ENCODE measurements around the gene MMP21.

MMP21 gene

GRCh38 chr10:125739994-125740679 lies 35.5 kb downstream of the MMP21 start:
- Histone ChIP-seq H3K36me3 (ENCODE audit: insufficient read depth, low read length) (peaks cover 93% of the 10 kb centered on the region), H3K79me2 (ENCODE audit: insufficient read depth, low read length) (no peaks in the 10 kb centered on the region), H3K4me1 (ENCODE audit: insufficient read depth, low read length) (no peaks in the 10 kb centered on the region), H3K4me3 (ENCODE audit: low read depth in 1 of 2, low read length in 2 of 2) (no peak overlapping the region), H3K9ac (ENCODE audit: low read depth, low read length) (no peak overlapping the region), H3K27ac (ENCODE audit: low read length) (no peak overlapping the region), H3K27me3 (ENCODE audit: insufficient read depth, low read length, poor library complexity) (no peaks in the 10 kb centered on the region), H2AFZ (ENCODE audit: low read depth, low read length) (no peak overlapping the region), H4K20me1 (ENCODE audit: insufficient read depth, low read length) (peaks cover 5% of the 10 kb centered on the region; the same call in 1 of the 2 replicates), H3K4me2 (ENCODE audit: insufficient read depth, low read length) (no peak overlapping the region), H3K9me3 (ENCODE audit: insufficient read depth, low read length, severe bottlenecking) (no peaks in the 10 kb centered on the region)
- TF ChIP-seq EZH2 (IDR thresholded peaks at IDR 0.05; ENCODE audit: borderline replicate concordance, low read depth, low read length, severe bottlenecking) = no peak
- TF ChIP-seq CTCF (IDR thresholded peaks at IDR 0.05; ENCODE audit: borderline replicate concordance, extremely low read depth, low read length, poor library complexity, severe bottlenecking) = no peak
- no peak for DNase-seq
- ATAC-seq (ENCODE audit: insufficient read depth, low read depth) = no peak

- H3K9ac ChIP-seq (ENCODE audit: low read depth, low read length) = no peak overlapping the region
- no peak for ATAC-seq (ENCODE audit: insufficient read depth, low read depth)
- no peak overlapping the region for H3K27ac ChIP-seq (ENCODE audit: low read length)
- no peaks in the 10 kb centered on the region for H3K4me1 ChIP-seq (ENCODE audit: insufficient read depth, low read length)
- H3K9me3 ChIP-seq (ENCODE audit: insufficient read depth, low read length, severe bottlenecking) = no peaks in the 10 kb centered on the region
- no peak overlapping the region for H3K4me3 ChIP-seq (ENCODE audit: low read depth in 1 of 2, low read length in 2 of 2)
- no peak for DNase-seq
- no peak overlapping the region for H2AFZ ChIP-seq (ENCODE audit: low read depth, low read length)
- H4K20me1 ChIP-seq (ENCODE audit: insufficient read depth, low read length) = 0 out of 2 replicates have a peak, but pooled peaks cover 5% of the 10 kb centered on the region
- peaks cover 93% of the 10 kb centered on the region for H3K36me3 ChIP-seq (ENCODE audit: insufficient read depth, low read length)
- TF ChIP-seq EZH2 (IDR thresholded peaks at IDR 0.05; ENCODE audit: borderline replicate concordance, low read depth, low read length, severe bottlenecking) (no peak), CTCF (IDR thresholded peaks at IDR 0.05; ENCODE audit: borderline replicate concordance, extremely low read depth, low read length, poor library complexity, severe bottlenecking) (no peak)
- H3K79me2 ChIP-seq (ENCODE audit: insufficient read depth, low read length) = no peaks in the 10 kb centered on the region
- H3K4me2 ChIP-seq (ENCODE audit: insufficient read depth, low read length) = no peak overlapping the region
- no peaks in the 10 kb centered on the region for H3K27me3 ChIP-seq (ENCODE audit: insufficient read depth, low read length, poor library complexity)
These were observed 37.4 kb downstream of the MMP21 start for GRCh38 chr10:125738206-125738605.

GRCh38 chr10:125734823-125735222 lies 40.8 kb downstream of the MMP21 start:
- TF ChIP-seq CTCF (IDR thresholded peaks at IDR 0.05; ENCODE audit: borderline replicate concordance, extremely low read depth, low read length, poor library complexity, severe bottlenecking) (peak; percentile 30), EZH2 (IDR thresholded peaks at IDR 0.05; ENCODE audit: borderline replicate concordance, low read depth, low read length, severe bottlenecking) (no peak)
- Histone ChIP-seq H3K27ac (ENCODE audit: low read length) (no peak overlapping the region), H3K4me1 (ENCODE audit: insufficient read depth, low read length) (no peaks in the 10 kb centered on the region), H3K36me3 (ENCODE audit: insufficient read depth, low read length) (peaks cover 99% of the 10 kb centered on the region), H3K27me3 (ENCODE audit: insufficient read depth, low read length, poor library complexity) (no peaks in the 10 kb centered on the region), H3K4me3 (ENCODE audit: low read depth in 1 of 2, low read length in 2 of 2) (no peak overlapping the region), H2AFZ (ENCODE audit: low read depth, low read length) (no peak overlapping the region), H3K9me3 (ENCODE audit: insufficient read depth, low read length, severe bottlenecking) (no peaks in the 10 kb centered on the region), H4K20me1 (ENCODE audit: insufficient read depth, low read length) (0 out of 2 replicates have a peak, but pooled peaks cover 2% of the 10 kb centered on the region), H3K4me2 (ENCODE audit: insufficient read depth, low read length) (no peak overlapping the region), H3K9ac (ENCODE audit: low read depth, low read length) (no peak overlapping the region), H3K79me2 (ENCODE audit: insufficient read depth, low read length) (no peaks in the 10 kb centered on the region)
- ATAC-seq (ENCODE audit: insufficient read depth, low read depth) = no peak
- DNase-seq = no peak

Measured in DND-41 (cell line).